Activated CD4-positive, alpha-beta T cell treated with anti-CD3 and anti-CD28 coated beads, Interleukin-10, Interleukin-2, amounts not matched to agents 100 ng/mL and 50 ng/mL, durations not matched to agents 16 hours and 8 hours (primary cell): ENCODE results near the gene TRIM44.
"Not testable (repeated sequence)": the region's sequence is repeated elsewhere in the genome, so short reads cannot be mapped to it uniquely, and the experiment has no call there.

Source experiments
- DNase-seq: peaks from one replicate; pipeline ENCODE4 v3.0.0-alpha.2; 2020

The TRIM44 gene

GRCh38 chr11:35823742-35824298 lies 161.2 kb downstream of the TRIM44 start:
- DNase-seq = no peak

- no peak for DNase-seq
Observed at GRCh38 chr11:35825386-35825785, 162.8 kb downstream of the TRIM44 start.

GRCh38 chr11:35826006-35826405 lies 163.4 kb downstream of the TRIM44 start:
- no peak for DNase-seq

- no peak for DNase-seq
Observed at GRCh38 chr11:35826949-35827348, 164.4 kb downstream of the TRIM44 start.

GRCh38 chr11:35836205-35836604 lies 173.6 kb downstream of the TRIM44 start:
- no peak for DNase-seq

- DNase-seq = no peak
Observed at GRCh38 chr11:35838071-35838470, 175.5 kb downstream of the TRIM44 start.

- DNase-seq = not testable (repeated sequence)
Observed at GRCh38 chr11:35838697-35839367, 176.3 kb downstream of the TRIM44 start.

- no peak for DNase-seq
Observed at GRCh38 chr11:35839368-35840161, 177.0 kb downstream of the TRIM44 start.

GRCh38 chr11:35841733-35842132 lies 179.2 kb downstream of the TRIM44 start:
- DNase-seq = no peak

- no peak for DNase-seq
Observed at GRCh38 chr11:35842958-35843357, 180.4 kb downstream of the TRIM44 start.

GRCh38 chr11:35844579-35844978 lies 182.0 kb downstream of the TRIM44 start:
- DNase-seq = no peak

GRCh38 chr11:35845860-35846259 lies 183.3 kb downstream of the TRIM44 start:
- DNase-seq = peak; percentile 38

GRCh38 chr11:35846874-35847273 lies 184.3 kb downstream of the TRIM44 start:
- no peak for DNase-seq

- DNase-seq = no peak
Observed at GRCh38 chr11:35847473-35847872, 184.9 kb downstream of the TRIM44 start.

- DNase-seq = no peak
Observed at GRCh38 chr11:35848616-35849015, 186.0 kb downstream of the TRIM44 start.

- no peak for DNase-seq
Observed at GRCh38 chr11:35850191-35850590, 187.6 kb downstream of the TRIM44 start.

- DNase-seq = no peak
Observed at GRCh38 chr11:35851342-35851741, 188.8 kb downstream of the TRIM44 start.

- DNase-seq = no peak
Observed at GRCh38 chr11:35852056-35852455, 189.5 kb downstream of the TRIM44 start.

- no peak for DNase-seq
Observed at GRCh38 chr11:35853971-35854370, 191.4 kb downstream of the TRIM44 start.

GRCh38 chr11:35855671-35856070 lies 193.1 kb downstream of the TRIM44 start:
- DNase-seq = no peak

- no peak for DNase-seq
Observed at GRCh38 chr11:35856259-35856658, 193.7 kb downstream of the TRIM44 start.

- DNase-seq = no peak
Observed at GRCh38 chr11:35856756-35857155, 194.2 kb downstream of the TRIM44 start.

- no peak for DNase-seq
Observed at GRCh38 chr11:35857922-35858321, 195.3 kb downstream of the TRIM44 start.

GRCh38 chr11:35859301-35859700 lies 196.7 kb downstream of the TRIM44 start:
- DNase-seq = no peak
